ENCODE measurements around the gene LAX1. TPM values are rescaled to one million over a fixed set of nuclear protein-coding genes. Genes with fewer than 3 reads are reported as not detected.
"Not testable (repeated sequence)": the region's sequence is repeated elsewhere in the genome, so short reads cannot be mapped to it uniquely, and the experiment has no call there.

The LAX1 gene
- total RNA-seq, 2 experiments from 2014 or later, result 22.7 to 23.2 TPM

DNA sequence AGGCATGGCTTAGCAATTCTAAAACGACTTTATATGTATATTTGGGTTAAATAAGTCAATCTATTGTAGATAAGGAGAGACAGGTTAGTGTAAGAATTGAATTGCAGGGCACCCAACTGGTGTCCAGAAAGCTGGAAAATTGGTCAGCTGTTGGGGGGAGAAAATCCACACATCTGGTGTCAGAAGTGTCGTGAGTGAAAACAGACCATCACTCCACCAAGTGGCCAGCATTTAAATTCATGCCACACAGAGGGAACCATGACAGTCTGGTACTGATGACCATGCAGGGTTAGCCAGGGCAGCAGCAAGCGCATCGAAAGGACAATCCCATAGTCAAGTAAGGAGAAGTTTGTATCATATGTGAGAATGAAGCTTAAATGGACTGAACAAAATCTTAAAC is 11.7 kb downstream of the LAX1 start:
- Mint-ChIP-seq H3K4me1 (peaks cover 2% of the 10 kb centered on the region), H3K36me3 (ENCODE audit: low read depth) (peaks cover 48% of the 10 kb centered on the region), H3K27me3 (no peaks in the 10 kb centered on the region), H3K4me3 (no peak overlapping the region), H3K9me3 (no peaks in the 10 kb centered on the region), H3K27ac (no peak overlapping the region)
- DNase-seq, result no peak
- POLR2A ChIA-PET, result interaction anchor here (3.0 kb wide), 1 partner anchor 12 kb away, joined by 14 read pairs; the partner anchor contains the start of gene LAX1
- CTCF ChIA-PET, result interaction anchor here (1.4 kb wide), 1 partner anchor 12 kb away, joined by 4 read pairs; no protein-coding TSS in a partner anchor

- peaks cover 43% of the 10 kb centered on the region for H3K36me3 Mint-ChIP-seq (ENCODE audit: low read depth)
- H3K27ac Mint-ChIP-seq, result no peak overlapping the region
- CTCF ChIA-PET, result interaction anchor here (1.3 to 1.4 kb wide), 2 partner anchors 9 to 11 kb away, joined by 4 read pairs; no protein-coding TSS in a partner anchor
- no peak overlapping the region for H3K4me3 Mint-ChIP-seq
- POLR2A ChIA-PET, result interaction anchor here (3.0 kb wide), 1 partner anchor 12 kb away, joined by 14 read pairs; the partner anchor contains the start of gene LAX1
- H3K9me3 Mint-ChIP-seq, result no peaks in the 10 kb centered on the region
- H3K27me3 Mint-ChIP-seq, result no peaks in the 10 kb centered on the region
- H3K4me1 Mint-ChIP-seq, result peaks cover 2% of the 10 kb centered on the region
- no peak for DNase-seq
Measured at GRCh38 chr1:203777596-203777995, 12.6 kb downstream of the LAX1 start.

- DNase-seq, result no peak
- Mint-ChIP-seq H3K4me3 (no peak overlapping the region), H3K36me3 (ENCODE audit: low read depth) (peaks cover 38% of the 10 kb centered on the region), H3K27ac (no peak overlapping the region), H3K4me1 (peaks cover 2% of the 10 kb centered on the region), H3K9me3 (no peaks in the 10 kb centered on the region), H3K27me3 (no peaks in the 10 kb centered on the region)
- CTCF ChIA-PET, result interaction anchor here (1.3 kb wide), 1 partner anchor 8 kb away, joined by 4 read pairs; no protein-coding TSS in a partner anchor
- POLR2A ChIA-PET, result no interaction called here
Measured at GRCh38 chr1:203778146-203778545, 13.2 kb downstream of the LAX1 start.

DNA sequence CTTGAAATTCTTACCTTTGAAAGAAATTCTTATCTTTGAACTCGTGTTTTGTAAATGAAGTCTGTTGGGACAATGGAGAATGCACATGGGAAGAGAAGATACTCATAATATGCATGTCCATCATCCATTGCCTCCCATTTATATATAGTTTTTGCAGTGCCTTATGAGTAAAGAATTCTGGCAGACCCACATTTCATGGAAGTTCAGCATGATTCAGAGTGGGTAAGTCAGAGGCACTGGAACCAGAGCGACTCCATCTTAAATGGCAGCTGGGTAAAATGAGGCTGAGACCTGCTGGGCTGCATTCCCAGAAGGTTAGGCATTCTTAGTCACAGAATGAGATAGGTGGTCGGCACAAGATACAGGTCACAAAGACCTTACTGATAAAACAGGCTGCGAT is 13.8 kb downstream of the LAX1 start:
- Mint-ChIP-seq H3K9me3 (no peaks in the 10 kb centered on the region), H3K4me1 (peaks cover 2% of the 10 kb centered on the region), H3K36me3 (ENCODE audit: low read depth) (peaks cover 36% of the 10 kb centered on the region), H3K4me3 (no peak overlapping the region), H3K27me3 (no peaks in the 10 kb centered on the region), H3K27ac (no peak overlapping the region)
- ChIA-PET POLR2A (no interaction called here), CTCF (no interaction called here)
- no peak for DNase-seq

- no peak overlapping the region for H3K27ac Mint-ChIP-seq
- no peak for DNase-seq
- peaks cover 5% of the 10 kb centered on the region for H3K36me3 Mint-ChIP-seq (ENCODE audit: low read depth)
- no peak overlapping the region for H3K4me3 Mint-ChIP-seq
- CTCF ChIA-PET, result no interaction called here
- H3K9me3 Mint-ChIP-seq, result no peaks in the 10 kb centered on the region
- no peaks in the 10 kb centered on the region for H3K4me1 Mint-ChIP-seq
- POLR2A ChIA-PET, result interaction anchor here (2.4 kb wide), 1 partner anchor 17 kb away, joined by 9 read pairs; the partner anchor contains the start of gene LAX1
- H3K27me3 Mint-ChIP-seq, result peaks cover 4% of the 10 kb centered on the region
Measured at GRCh38 chr1:203781962-203782361, 17.0 kb downstream of the LAX1 start.

DNA sequence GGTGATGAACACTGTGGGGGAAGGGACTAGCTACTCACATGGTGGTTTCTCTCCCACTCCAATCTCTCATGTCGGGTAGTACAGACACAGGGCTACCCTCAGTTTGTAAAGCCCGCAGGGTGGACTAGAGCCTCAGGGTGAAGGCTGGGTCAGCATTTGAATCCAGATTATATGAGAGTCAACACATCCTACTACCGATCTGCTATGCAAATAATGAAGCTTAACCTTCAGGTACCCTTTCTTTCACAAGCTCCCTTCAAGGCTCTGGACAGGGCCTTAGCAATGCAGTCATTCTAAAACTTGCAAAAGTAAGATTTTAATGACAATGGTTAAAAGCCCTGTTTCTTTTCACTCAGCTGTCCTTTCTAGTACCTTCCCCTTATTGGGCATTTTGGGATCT is 25.0 kb downstream of the LAX1 start:
- Mint-ChIP-seq H3K36me3 (ENCODE audit: low read depth) (no peaks in the 10 kb centered on the region), H3K27ac (no peak overlapping the region), H3K27me3 (peaks cover 3% of the 10 kb centered on the region), H3K9me3 (no peaks in the 10 kb centered on the region), H3K4me1 (peaks cover 3% of the 10 kb centered on the region), H3K4me3 (no peak overlapping the region)
- no peak for DNase-seq
- CTCF ChIA-PET, result no interaction called here
- POLR2A ChIA-PET, result interaction anchor here (1.1 to 1.3 kb wide), 2 partner anchors 25 to 77 kb away, joined by 3 to 4 read pairs; partner anchors contain the start of gene LAX1

DNA sequence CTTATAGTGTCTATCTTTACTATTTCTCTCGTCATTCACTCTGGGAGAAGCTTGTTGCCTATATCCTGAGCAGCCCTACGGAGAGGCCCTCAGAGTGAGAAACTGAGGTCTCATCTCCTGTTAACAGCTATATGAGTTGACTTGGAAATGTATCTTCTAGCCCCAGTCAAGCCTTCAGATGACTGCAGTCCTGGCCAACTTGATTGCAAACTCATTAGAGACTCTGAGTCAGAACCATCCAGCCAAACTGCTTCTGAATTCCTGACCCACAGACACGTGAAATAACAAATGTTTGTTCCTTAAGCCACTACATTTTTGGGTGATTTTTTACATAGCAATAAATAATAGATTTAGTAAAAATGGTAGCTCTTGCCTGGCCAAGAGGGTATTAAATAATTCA is 26.5 kb downstream of the LAX1 start:
- Mint-ChIP-seq H3K27me3 (no peaks in the 10 kb centered on the region), H3K36me3 (ENCODE audit: low read depth) (peaks cover 7% of the 10 kb centered on the region), H3K9me3 (no peaks in the 10 kb centered on the region), H3K27ac (no peak overlapping the region), H3K4me1 (peaks cover 11% of the 10 kb centered on the region), H3K4me3 (no peak overlapping the region)
- POLR2A ChIA-PET, result interaction anchor here (2.1 kb wide), 1 partner anchor 26 kb away, joined by 13 read pairs; the partner anchor contains the start of gene LAX1
- no peak for DNase-seq
- CTCF ChIA-PET, result interaction anchor here (1.4 kb wide), 1 partner anchor 16 kb away, joined by 3 read pairs; no protein-coding TSS in a partner anchor

DNA sequence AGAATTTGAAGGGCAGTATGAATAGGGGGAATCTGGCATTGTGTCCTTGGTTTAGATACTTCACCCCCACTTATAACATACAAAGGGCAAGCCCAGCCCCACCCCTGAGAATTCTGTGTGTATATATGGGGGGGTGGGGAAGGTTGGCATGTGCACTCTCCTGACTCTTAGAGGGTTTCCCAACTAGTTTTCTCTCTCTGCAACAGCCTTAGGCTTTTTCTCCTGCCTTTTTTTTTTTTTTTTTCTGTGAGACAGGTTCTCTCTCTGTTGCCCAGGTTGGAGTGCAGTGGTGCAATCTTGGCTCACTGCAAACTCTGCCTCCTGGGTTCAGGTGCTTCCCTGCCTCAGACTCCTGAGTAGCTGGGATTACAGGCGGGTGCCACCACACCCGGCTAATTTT is 27.5 kb downstream of the LAX1 start:
- no peaks in the 10 kb centered on the region for H3K27me3 Mint-ChIP-seq
- POLR2A ChIA-PET, result interaction anchor here (0.8 to 2.1 kb wide), 2 partner anchors 8 to 27 kb away, joined by 3 to 13 read pairs; partner anchors contain the start of gene LAX1
- no peaks in the 10 kb centered on the region for H3K9me3 Mint-ChIP-seq
- CTCF ChIA-PET, result no interaction called here
- DNase-seq, result no peak
- peaks cover 19% of the 10 kb centered on the region for H3K4me1 Mint-ChIP-seq
- H3K27ac Mint-ChIP-seq, result no peak overlapping the region
- H3K36me3 Mint-ChIP-seq (ENCODE audit: low read depth), result peaks cover 15% of the 10 kb centered on the region
- no peak overlapping the region for H3K4me3 Mint-ChIP-seq

DNA sequence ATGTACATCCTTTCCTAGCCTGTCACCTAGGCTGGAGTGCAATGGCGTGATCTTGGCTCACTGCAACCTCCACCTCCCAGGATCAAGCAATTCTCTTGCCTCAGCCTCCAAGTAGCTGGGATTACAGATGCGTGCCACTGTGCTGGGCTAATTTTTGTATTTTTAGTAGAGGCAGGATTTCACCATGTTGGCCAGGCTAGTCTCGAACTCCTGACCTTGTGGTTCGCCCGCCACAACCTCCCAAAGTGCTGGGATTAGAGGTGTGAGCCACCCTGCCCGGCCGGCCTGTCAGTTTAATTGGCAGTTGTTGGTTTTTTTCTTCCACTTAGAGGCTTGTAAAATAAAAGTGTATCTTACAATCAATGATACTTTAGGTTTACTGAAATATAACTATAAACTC is 28.6 kb downstream of the LAX1 start:
- not testable (repeated sequence) for H3K4me3 Mint-ChIP-seq, H3K27me3 Mint-ChIP-seq, DNase-seq, H3K27ac Mint-ChIP-seq, H3K9me3 Mint-ChIP-seq
- Mint-ChIP-seq H3K4me1 (peaks cover 30% of the 10 kb centered on the region), H3K36me3 (ENCODE audit: low read depth) (peaks cover 26% of the 10 kb centered on the region)
- CTCF ChIA-PET, result interaction anchor here (1.4 kb wide), 1 partner anchor 9 kb away, joined by 3 read pairs; no protein-coding TSS in a partner anchor
- POLR2A ChIA-PET, result interaction anchor here (0.8 to 1.5 kb wide), 2 partner anchors 9 to 61 kb away, joined by 3 read pairs; no protein-coding TSS in a partner anchor

GRCh38 chr1:203794764-203795440 is 29.9 kb downstream of the LAX1 start:
- no peaks in the 10 kb centered on the region for H3K9me3 Mint-ChIP-seq
- H3K4me1 Mint-ChIP-seq, result peaks cover 42% of the 10 kb centered on the region
- ChIA-PET POLR2A (interaction anchor here (0.9 to 1.8 kb wide), 3 partner anchors 29 to 30 kb away, joined by 3 to 16 read pairs (median 5); partner anchors contain the start of gene LAX1), CTCF (interaction anchor here (0.7 kb wide), 1 partner anchor 28 kb away, joined by 3 read pairs; no protein-coding TSS in a partner anchor)
- H3K4me3 Mint-ChIP-seq, result peak overlapping the region; percentile 99
- DNase-seq, result no peak
- H3K36me3 Mint-ChIP-seq (ENCODE audit: low read depth), result peaks cover 39% of the 10 kb centered on the region
- H3K27ac Mint-ChIP-seq, result peak overlapping the region; percentile 95
- H3K27me3 Mint-ChIP-seq, result no peaks in the 10 kb centered on the region

GRCh38 chr1:203795441-203796235 is 30.7 kb downstream of the LAX1 start, which contains the start of the genes ZBED6 and ZC3H11A:
ZBED6 (plus strand) TSS chr1:203795623; CDS start chr1:203797523, 1,900 bp downstream.
ZC3H11A (plus strand) TSS chr1:203795623; CDS start chr1:203817071, 21,448 bp downstream.
- CTCF ChIA-PET, result no interaction called here

GRCh38 chr1:203796236-203796605 is 31.2 kb downstream of the LAX1 start:
- POLR2A ChIA-PET, result interaction anchor here (1.1 to 1.8 kb wide), 2 partner anchors 31 to 170 kb away, joined by 4 to 16 read pairs; partner anchors contain the start of genes ATP2B4 and LAX1

More at GRCh38 chr1:203795441-203796235, 30.7 kb downstream of the LAX1 start, which contains the start of the genes ZBED6 and ZC3H11A:
- peak within 1 kb of the TSS; percentile 99 for H3K4me3 Mint-ChIP-seq
- no peaks in the 10 kb centered on the region for H3K27me3 Mint-ChIP-seq
- no peaks in the 10 kb centered on the region for H3K9me3 Mint-ChIP-seq
- H3K4me1 Mint-ChIP-seq, result peaks cover 45% of the 10 kb centered on the region
- POLR2A ChIA-PET, result interaction anchor here (1.1 to 1.8 kb wide), 2 partner anchors 31 to 169 kb away, joined by 4 to 16 read pairs; partner anchors contain the start of genes ATP2B4 and LAX1
- peak within 1 kb of the TSS; percentile 98 for H3K27ac Mint-ChIP-seq
- H3K36me3 Mint-ChIP-seq (ENCODE audit: low read depth), result peaks cover 43% of the 10 kb centered on the region
- peak; percentile 99 for DNase-seq

More at GRCh38 chr1:203796236-203796605, 31.2 kb downstream of the LAX1 start:
- CTCF ChIA-PET, result no interaction called here
- Mint-ChIP-seq H3K27ac (peak overlapping the region; percentile 98), H3K36me3 (ENCODE audit: low read depth) (peaks cover 45% of the 10 kb centered on the region), H3K27me3 (no peaks in the 10 kb centered on the region), H3K4me1 (peaks cover 49% of the 10 kb centered on the region), H3K4me3 (peak overlapping the region; percentile 99), H3K9me3 (no peaks in the 10 kb centered on the region)
- DNase-seq, result peak; percentile 42

Data from activated CD4-positive, alpha-beta memory T cell treated with anti-CD3 and anti-CD28 coated beads, Interleukin-2, amount 10 ng/mL, durations not matched to agents 7 days and 5 days (primary cell).